ENCODE results near the gene B4GALT3.

B4GALT3 gene

GRCh38 chr1:161161652-161162051 is 15.7 kb downstream of the B4GALT3 start:
- no peak for TF ChIP-seq CTCF (IDR thresholded peaks at IDR 0.05; ENCODE audit: control extremely low read depth, extremely low read depth, low read depth, missing control alignments)
- ChIA-PET CTCF (interaction anchor here (1.3 to 1.8 kb wide), 2 partner anchors 31 to 47 kb away, joined by 3 to 5 read pairs; no protein-coding TSS in a partner anchor), POLR2A (interaction anchor here (0.7 kb wide), 1 partner anchor 101 kb away, joined by 4 read pairs; no protein-coding TSS in a partner anchor)
- no peak for DNase-seq (ENCODE audit: extremely low spot score)

GRCh38 chr1:161160671-161161145 is 16.6 kb downstream of the B4GALT3 start:
- no peak for DNase-seq (ENCODE audit: extremely low spot score)
- ChIA-PET CTCF (no interaction called here), POLR2A (interaction anchor here (0.6 kb wide), 1 partner anchor 28 kb away, joined by 12 read pairs; the partner anchor contains the start of gene DEDD)
- TF ChIP-seq CTCF (IDR thresholded peaks at IDR 0.05; ENCODE audit: control extremely low read depth, extremely low read depth, low read depth, missing control alignments): no peak

- no peak for DNase-seq (ENCODE audit: extremely low spot score)
- ChIA-PET CTCF (no interaction called here), POLR2A (interaction anchor here (1.4 kb wide), 1 partner anchor 27 kb away, joined by 4 read pairs; the partner anchor contains the start of gene DEDD)
- TF ChIP-seq CTCF (IDR thresholded peaks at IDR 0.05; ENCODE audit: control extremely low read depth, extremely low read depth, low read depth, missing control alignments): no peak
Observed at GRCh38 chr1:161159913-161160243, 17.4 kb downstream of the B4GALT3 start.

GRCh38 chr1:161159087-161159912 is 18.0 kb downstream of the B4GALT3 start, which contains the start of gene USP21:
TSS of gene USP21 (plus strand) at chr1:161159500. CDS start at chr1:161160641, 1,141 bp downstream.
- no peak for TF ChIP-seq CTCF (IDR thresholded peaks at IDR 0.05; ENCODE audit: control extremely low read depth, extremely low read depth, low read depth, missing control alignments)
- DNase-seq (ENCODE audit: extremely low spot score): peak; percentile 96
- ChIA-PET POLR2A (interaction anchor here (1.4 kb wide), 1 partner anchor 27 kb away, joined by 4 read pairs; the partner anchor contains the start of gene DEDD), CTCF (interaction anchor here (1.2 to 1.5 kb wide), 2 partner anchors 32 to 162 kb away, joined by 4 read pairs; no protein-coding TSS in a partner anchor)

- POLR2A ChIA-PET: interaction anchor here (1.0 to 1.7 kb wide), 4 partner anchors 8 to 138 kb away, joined by 3 to 4 read pairs (median 4); partner anchors contain the start of genes DEDD, F11R, PPOX and USF1
- CTCF ChIA-PET: interaction anchor here (0.9 to 1.6 kb wide), 6 partner anchors 33 to 327 kb away, joined by 3 to 5 read pairs (median 4); no protein-coding TSS in a partner anchor
- DNase-seq (ENCODE audit: extremely low spot score): no peak
- no peak for TF ChIP-seq CTCF (IDR thresholded peaks at IDR 0.05; ENCODE audit: control extremely low read depth, extremely low read depth, low read depth, missing control alignments)
Observed at GRCh38 chr1:161158316-161159010, 18.8 kb downstream of the B4GALT3 start.

GRCh38 chr1:161157867-161158266 is 19.4 kb downstream of the B4GALT3 start:
- ChIA-PET CTCF (interaction anchor here (0.8 to 2.0 kb wide), 10 partner anchors 8 to 326 kb away, joined by 3 to 10 read pairs (median 4); partner anchors contain the start of genes DEDD and PPOX), POLR2A (interaction anchor here (1.0 to 1.7 kb wide), 3 partner anchors 8 to 137 kb away, joined by 3 to 4 read pairs (median 3); partner anchors contain the start of genes F11R, PPOX and USF1)
- no peak for DNase-seq (ENCODE audit: extremely low spot score)
- no peak for TF ChIP-seq CTCF (IDR thresholded peaks at IDR 0.05; ENCODE audit: control extremely low read depth, extremely low read depth, low read depth, missing control alignments)

Measured in GM10248 (cell line).